Small intestine (tissue), 4 donors: Measurements from ENCODE around the gene EFCAB11. TPM values are rescaled to one million over a fixed set of nuclear protein-coding genes. Genes with fewer than 3 reads are reported as not detected.

ENCODE experiments used
- polyA plus RNA-seq, 4 donors: library from polyadenylated mRNA; stranded (reverse) in 3 of 4; unstranded in 1 of 4; fragments of 200-250 nt in 3 of 4; fragments of 120-200 nt in 1 of 4; gene quantifications; one replicate each; pipeline versions ENCODE4 v1.2.1 to v1.2.3, GENCODE V29; 2013
- donor health status: healthy with polysubstance abuse.
- donor health status: Bipolar disorder and iron deficiency.
- donor health status: healthy.

The EFCAB11 gene
- polyA plus RNA-seq, 4 donors = 3.8 to 15.4 (median 7.8) TPM

Other genes with a start within 250 kb of the EFCAB11 start
- gene TDP1, start 1.2 kb upstream of the EFCAB11 start, polyA plus RNA-seq = 10 to 100 TPM in 1 of 4 donors, 1 to 10 TPM in 3; 2.5 to 18.3 (median 6.6) TPM
- under 1 TPM in 3 of 4 donors, not detected in 1; 0.15 to 0.66 (median 0.54) TPM for gene KCNK13, start 107.3 kb upstream of the EFCAB11 start, polyA plus RNA-seq